ENCODE measurements around the gene MACROH2A1.

MACROH2A1 gene

GRCh38 chr5:135426102-135427082, 27.4 kb upstream of the MACROH2A1 start:
- no peak overlapping the region for H3K9ac ChIP-seq (ENCODE audit: low read length)

GRCh38 chr5:135425641-135426040, 26.6 kb upstream of the MACROH2A1 start:
- Histone ChIP-seq H3K27ac (ENCODE audit: low read depth, low read length) (no peak overlapping the region), H3K36me3 (ENCODE audit: low read length) (no peaks in the 10 kb centered on the region), H3K9me2 (replicated peaks; ENCODE audit: insufficient read depth, low read length) (no peaks in the 10 kb centered on the region), H3K4me2 (ENCODE audit: low read depth, low read length, poor library complexity, severe bottlenecking) (no peak overlapping the region), H2AFZ (ENCODE audit: low read depth, low read length, severe bottlenecking) (no peak overlapping the region), H3K9me3 (ENCODE audit: insufficient read depth, low read length) (peaks cover 12% of the 10 kb centered on the region; the same call in 1 of the 2 replicates), H3K79me2 (ENCODE audit: insufficient read depth, low read length) (no peaks in the 10 kb centered on the region), H3K4me3 (ENCODE audit: insufficient read depth, low read length, poor library complexity, severe bottlenecking) (no peak overlapping the region), H4K20me1 (ENCODE audit: low read depth, low read length) (no peaks in the 10 kb centered on the region), H3K9ac (ENCODE audit: low read length) (no peak overlapping the region), H3F3A (ENCODE audit: insufficient read depth) (no peaks in the 10 kb centered on the region), H3K27me3 (ENCODE audit: low read length) (no peaks in the 10 kb centered on the region)
- TF ChIP-seq EZH2phosphoT487 (conservative IDR thresholded peaks at IDR 0.05; ENCODE audit: low read length) (no peak), CTCF (IDR thresholded peaks at IDR 0.05; ENCODE audit: insufficient read depth, low read length, poor library complexity, severe bottlenecking) (no peak)

More at GRCh38 chr5:135426102-135427082, 27.4 kb upstream of the MACROH2A1 start:
- H3K9me3 ChIP-seq (ENCODE audit: insufficient read depth, low read length) = peaks cover 12% of the 10 kb centered on the region; the same call in 1 of the 2 replicates
- TF ChIP-seq CTCF (IDR thresholded peaks at IDR 0.05; ENCODE audit: insufficient read depth, low read length, poor library complexity, severe bottlenecking) (peak; percentile 97), EZH2phosphoT487 (conservative IDR thresholded peaks at IDR 0.05; ENCODE audit: low read length) (no peak)
- H3K27me3 ChIP-seq (ENCODE audit: low read length) = no peaks in the 10 kb centered on the region
- H3K4me3 ChIP-seq (ENCODE audit: insufficient read depth, low read length, poor library complexity, severe bottlenecking) = no peak overlapping the region
- no peaks in the 10 kb centered on the region for H4K20me1 ChIP-seq (ENCODE audit: low read depth, low read length)
- H3K4me2 ChIP-seq (ENCODE audit: low read depth, low read length, poor library complexity, severe bottlenecking) = no peak overlapping the region
- no peaks in the 10 kb centered on the region for H3K9me2 ChIP-seq (replicated peaks; ENCODE audit: insufficient read depth, low read length)
- H3F3A ChIP-seq (ENCODE audit: insufficient read depth) = no peaks in the 10 kb centered on the region
- no peaks in the 10 kb centered on the region for H3K36me3 ChIP-seq (ENCODE audit: low read length)
- no peaks in the 10 kb centered on the region for H3K79me2 ChIP-seq (ENCODE audit: insufficient read depth, low read length)
- no peak overlapping the region for H2AFZ ChIP-seq (ENCODE audit: low read depth, low read length, severe bottlenecking)
- H3K27ac ChIP-seq (ENCODE audit: low read depth, low read length) = no peak overlapping the region

GRCh38 chr5:135423846-135424168, 24.8 kb upstream of the MACROH2A1 start:
- Histone ChIP-seq H3K9me2 (replicated peaks; ENCODE audit: insufficient read depth, low read length) (no peaks in the 10 kb centered on the region), H3K27ac (ENCODE audit: low read depth, low read length) (no peak overlapping the region), H3K79me2 (ENCODE audit: insufficient read depth, low read length) (no peaks in the 10 kb centered on the region), H2AFZ (ENCODE audit: low read depth, low read length, severe bottlenecking) (no peak overlapping the region), H3K4me2 (ENCODE audit: low read depth, low read length, poor library complexity, severe bottlenecking) (no peak overlapping the region), H4K20me1 (ENCODE audit: low read depth, low read length) (no peaks in the 10 kb centered on the region), H3K36me3 (ENCODE audit: low read length) (no peaks in the 10 kb centered on the region), H3K4me3 (ENCODE audit: insufficient read depth, low read length, poor library complexity, severe bottlenecking) (no peak overlapping the region), H3F3A (ENCODE audit: insufficient read depth) (no peaks in the 10 kb centered on the region), H3K9ac (ENCODE audit: low read length) (no peak overlapping the region), H3K27me3 (ENCODE audit: low read length) (peaks cover 3% of the 10 kb centered on the region; the same call in 1 of the 2 replicates), H3K9me3 (ENCODE audit: insufficient read depth, low read length) (peaks cover 9% of the 10 kb centered on the region; the same call in 1 of the 2 replicates)
- no peak for TF ChIP-seq CTCF (IDR thresholded peaks at IDR 0.05; ENCODE audit: insufficient read depth, low read length, poor library complexity, severe bottlenecking)
- no peak for TF ChIP-seq EZH2phosphoT487 (conservative IDR thresholded peaks at IDR 0.05; ENCODE audit: low read length)
